Stimulated activated memory B cell treated with anti-CD40 and anti-IgM and Interleukin-4, amounts not matched to agents 10 μg/mL and 1 μg/mL and 100 μg/mL, for 72 hours (primary cell): ENCODE measurements around the gene WDFY3.

Source experiments
- ATAC-seq: fragments of 150-1000 bp; cut with Tn5 transposase; 2 replicates; pipeline ENCODE4 v1.10.0; 2021
- H3K27ac Mint-ChIP-seq: one replicate; pipeline ENCODE4 v1.8.0; 2022; ENCODE audit warnings: mild to moderate bottlenecking, mixed read lengths
- H3K27me3 Mint-ChIP-seq: one replicate; pipeline ENCODE4 v1.8.0; 2022; ENCODE audit warnings: mixed read lengths
- H3K36me3 Mint-ChIP-seq: one replicate; pipeline ENCODE4 v1.8.0; 2022; ENCODE audit warnings: mixed read lengths
- H3K4me1 Mint-ChIP-seq: one replicate; pipeline ENCODE4 v1.8.0; 2022; ENCODE audit warnings: mixed read lengths
- H3K4me3 Mint-ChIP-seq: one replicate; pipeline ENCODE4 v1.8.0; 2022; ENCODE audit warnings: mild to moderate bottlenecking, moderate library complexity, mixed read lengths
- H3K9me3 Mint-ChIP-seq: one replicate; pipeline ENCODE4 v1.8.0; 2022; ENCODE audit warnings: mixed read lengths

Gene WDFY3

DNA sequence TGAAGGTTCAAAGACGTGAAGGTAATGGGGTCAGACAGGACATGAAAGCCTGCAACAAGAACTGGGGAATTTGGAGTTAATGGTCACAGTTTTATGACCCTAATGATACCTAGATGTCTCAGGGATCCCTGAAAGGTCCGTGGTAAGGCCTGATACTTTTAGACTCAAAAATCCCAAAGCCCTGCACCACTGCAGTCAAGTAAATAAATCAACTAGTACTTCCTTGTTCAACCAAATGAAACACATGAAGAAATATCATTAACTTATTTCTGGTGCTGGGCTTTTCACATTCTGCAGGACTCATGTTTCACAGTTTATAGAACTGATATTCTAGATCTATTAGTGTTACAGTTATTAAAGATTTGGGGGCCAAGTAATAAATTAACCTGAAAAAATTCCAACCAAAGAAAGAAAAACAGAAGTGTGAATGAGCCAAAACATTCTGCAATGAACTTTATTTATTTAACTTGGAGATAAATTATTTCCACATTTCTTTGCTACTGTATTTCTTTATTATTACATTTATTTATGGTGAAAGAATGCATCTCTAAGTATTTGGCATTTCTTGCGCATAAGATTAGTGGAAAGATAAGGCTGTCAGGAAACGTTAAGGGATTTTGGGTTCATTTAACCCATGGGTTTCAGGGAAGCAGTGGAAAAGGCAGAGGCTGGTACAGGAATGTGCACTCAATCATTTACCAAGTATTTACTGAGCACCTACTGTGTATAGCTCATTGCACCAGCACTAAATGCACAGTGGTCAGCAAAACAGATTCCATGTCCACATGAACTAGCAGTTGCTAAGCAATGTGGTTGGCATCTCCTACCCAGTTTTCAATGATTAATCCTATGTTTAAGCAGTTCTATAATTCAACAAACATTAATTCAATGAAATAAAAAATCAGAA lies 8.7 kb downstream of the WDFY3 start:
- Mint-ChIP-seq H3K4me3 (no peak overlapping the region), H3K27me3 (peaks cover 5% of the 10 kb centered on the region), H3K4me1 (no peaks in the 10 kb centered on the region), H3K27ac (no peak overlapping the region), H3K36me3 (no peaks in the 10 kb centered on the region), H3K9me3 (no peaks in the 10 kb centered on the region)
- ATAC-seq, result no peak

DNA sequence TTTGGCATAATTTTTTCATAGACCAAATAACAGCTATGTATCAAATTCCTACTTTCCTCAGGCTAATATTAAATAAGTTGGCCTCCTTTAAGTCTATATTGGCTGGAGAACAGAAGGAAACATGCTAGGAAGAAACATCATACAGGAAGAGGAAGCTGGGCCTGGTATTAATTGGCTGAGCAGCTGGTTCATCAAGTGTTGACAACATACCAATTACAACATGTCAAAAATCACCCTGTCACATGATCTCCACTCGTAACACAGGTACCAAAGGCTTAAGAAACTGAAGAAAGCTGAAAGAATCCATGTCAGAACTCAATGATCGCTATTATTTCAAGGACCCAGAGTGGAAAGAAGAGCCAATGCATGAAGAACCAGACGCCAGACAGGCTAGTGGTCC lies 10.5 kb downstream of the WDFY3 start:
- Mint-ChIP-seq H3K4me3 (no peak overlapping the region), H3K4me1 (no peaks in the 10 kb centered on the region), H3K36me3 (no peaks in the 10 kb centered on the region), H3K9me3 (no peaks in the 10 kb centered on the region), H3K27ac (no peak overlapping the region), H3K27me3 (peaks cover 9% of the 10 kb centered on the region)
- ATAC-seq, result no peak

DNA sequence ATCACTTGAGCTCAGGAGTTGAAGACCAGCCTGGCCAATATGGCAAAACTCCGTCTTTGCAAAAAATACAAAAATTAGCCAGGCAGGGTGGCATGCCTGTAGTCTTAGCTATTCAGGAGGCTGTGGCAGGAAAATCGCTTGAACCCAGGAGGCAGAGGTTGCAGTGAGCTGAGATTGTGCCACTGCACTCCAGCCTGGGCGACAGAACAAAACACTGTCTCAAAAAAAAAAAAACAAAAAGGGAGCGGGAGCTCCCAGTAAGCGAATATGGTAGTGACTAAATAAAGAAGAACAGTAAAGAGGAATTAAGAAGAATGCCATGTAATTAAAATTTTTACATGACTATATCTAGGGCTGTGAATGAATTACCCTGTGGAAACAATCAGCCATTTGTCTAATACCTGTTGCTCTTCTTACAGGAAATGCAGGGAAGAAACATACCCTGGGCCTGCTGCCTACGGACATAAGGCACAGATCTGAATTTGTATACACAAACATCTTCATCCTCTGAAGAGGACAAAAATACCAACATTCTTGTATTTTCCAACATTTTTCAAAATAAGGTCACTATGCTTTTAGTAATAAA lies 11.4 kb downstream of the WDFY3 start:
- no peak for ATAC-seq
- H3K27ac Mint-ChIP-seq, result no peak overlapping the region

DNA sequence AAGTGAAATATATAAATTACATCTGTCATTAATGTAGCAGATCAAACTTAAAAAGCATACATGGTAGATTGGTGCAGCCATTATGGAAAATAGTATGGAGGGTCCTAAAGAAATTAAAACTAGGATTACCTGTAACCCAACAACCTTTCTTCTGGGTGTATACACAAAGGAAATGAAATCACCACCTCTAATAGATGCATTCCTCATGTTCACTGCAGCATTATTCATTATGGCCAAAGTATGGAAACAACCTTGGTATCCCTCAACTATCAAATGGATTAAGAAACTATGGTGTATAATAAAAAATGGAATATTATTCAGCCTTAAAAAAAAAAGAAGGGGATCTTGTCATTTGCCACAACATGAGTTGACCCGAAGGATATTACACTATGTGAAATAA lies 13.7 kb downstream of the WDFY3 start:
- ATAC-seq, result no peak
- Mint-ChIP-seq H3K27me3 (peaks cover 9% of the 10 kb centered on the region), H3K27ac (no peak overlapping the region), H3K4me1 (no peaks in the 10 kb centered on the region), H3K36me3 (no peaks in the 10 kb centered on the region), H3K4me3 (no peak overlapping the region), H3K9me3 (no peaks in the 10 kb centered on the region)

More for the DNA sequence above, 11.4 kb downstream of the WDFY3 start:
- no peak overlapping the region for H3K4me3 Mint-ChIP-seq
- H3K27me3 Mint-ChIP-seq, result peaks cover 9% of the 10 kb centered on the region
- H3K9me3 Mint-ChIP-seq, result no peaks in the 10 kb centered on the region
- H3K4me1 Mint-ChIP-seq, result no peaks in the 10 kb centered on the region
- no peaks in the 10 kb centered on the region for H3K36me3 Mint-ChIP-seq

DNA sequence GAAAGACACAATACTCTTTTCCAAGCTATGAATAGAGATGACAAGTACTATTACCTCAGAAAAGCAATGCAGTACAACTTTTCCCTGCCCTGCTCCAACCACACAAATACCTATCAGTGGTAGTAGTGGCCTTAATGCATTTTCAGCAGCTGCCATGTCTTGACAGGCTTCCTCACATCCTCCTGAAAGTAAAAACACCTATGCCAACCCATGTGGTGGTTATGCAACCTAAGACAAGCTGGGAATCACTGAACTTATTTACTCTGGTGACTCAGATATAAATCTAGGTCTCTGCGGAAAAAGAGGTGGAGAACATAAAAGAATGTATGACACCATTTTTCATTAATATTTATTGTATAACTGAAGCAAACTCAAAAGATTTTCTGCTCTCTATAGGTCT lies 14.5 kb downstream of the WDFY3 start:
- H3K27me3 Mint-ChIP-seq, result peaks cover 9% of the 10 kb centered on the region

DNA sequence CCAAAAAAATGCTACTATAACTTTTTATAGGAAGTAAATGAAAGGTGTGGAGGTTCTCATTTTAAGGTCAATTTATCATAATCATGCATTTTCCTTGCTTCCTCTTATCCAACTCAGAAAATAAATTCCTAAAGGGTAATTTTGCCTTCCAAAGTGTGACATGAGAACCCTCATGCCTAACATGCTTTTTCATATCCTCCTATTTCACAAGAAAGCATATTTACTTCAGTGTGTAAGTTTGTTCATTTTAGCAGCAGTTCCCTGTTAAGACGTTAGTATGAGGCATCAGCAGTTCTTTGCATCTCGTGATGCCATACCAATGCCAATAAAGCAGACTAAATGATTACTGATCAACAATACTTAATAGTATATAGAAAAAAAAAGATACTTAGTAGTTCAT lies 18.4 kb downstream of the WDFY3 start:
- Mint-ChIP-seq H3K4me1 (no peaks in the 10 kb centered on the region), H3K27me3 (peaks cover 8% of the 10 kb centered on the region), H3K27ac (no peak overlapping the region), H3K9me3 (peaks cover under 1% of the 10 kb centered on the region), H3K4me3 (no peak overlapping the region), H3K36me3 (no peaks in the 10 kb centered on the region)
- no peak for ATAC-seq

More for the DNA sequence above, 14.5 kb downstream of the WDFY3 start:
- H3K4me1 Mint-ChIP-seq, result no peaks in the 10 kb centered on the region
- H3K27ac Mint-ChIP-seq, result no peak overlapping the region
- no peaks in the 10 kb centered on the region for H3K9me3 Mint-ChIP-seq
- H3K4me3 Mint-ChIP-seq, result no peak overlapping the region
- no peaks in the 10 kb centered on the region for H3K36me3 Mint-ChIP-seq
- ATAC-seq, result no peak

DNA sequence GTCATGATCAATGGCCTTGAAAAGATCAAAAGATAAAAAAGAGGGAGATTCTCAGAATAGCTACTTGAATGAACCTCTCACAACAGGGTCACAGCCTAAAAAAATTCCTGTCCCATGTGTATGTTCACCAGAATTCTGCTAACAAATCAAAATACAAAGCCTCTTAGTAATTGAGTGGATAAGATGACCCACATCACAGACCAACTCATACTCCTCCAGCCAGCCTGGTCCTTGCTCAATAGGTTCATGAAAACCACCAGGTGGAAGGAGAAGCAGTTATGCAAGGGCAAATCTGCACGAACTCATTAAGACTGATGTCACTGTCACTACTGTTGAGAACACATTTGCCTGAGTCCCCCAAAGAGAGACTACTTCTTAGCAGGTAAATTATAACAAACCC lies 21.5 kb downstream of the WDFY3 start:
- H3K27ac Mint-ChIP-seq, result no peak overlapping the region
- H3K36me3 Mint-ChIP-seq, result no peaks in the 10 kb centered on the region
- H3K9me3 Mint-ChIP-seq, result peaks cover 7% of the 10 kb centered on the region
- H3K27me3 Mint-ChIP-seq, result no peaks in the 10 kb centered on the region
- no peak overlapping the region for H3K4me3 Mint-ChIP-seq
- no peaks in the 10 kb centered on the region for H3K4me1 Mint-ChIP-seq
- ATAC-seq, result no peak

DNA sequence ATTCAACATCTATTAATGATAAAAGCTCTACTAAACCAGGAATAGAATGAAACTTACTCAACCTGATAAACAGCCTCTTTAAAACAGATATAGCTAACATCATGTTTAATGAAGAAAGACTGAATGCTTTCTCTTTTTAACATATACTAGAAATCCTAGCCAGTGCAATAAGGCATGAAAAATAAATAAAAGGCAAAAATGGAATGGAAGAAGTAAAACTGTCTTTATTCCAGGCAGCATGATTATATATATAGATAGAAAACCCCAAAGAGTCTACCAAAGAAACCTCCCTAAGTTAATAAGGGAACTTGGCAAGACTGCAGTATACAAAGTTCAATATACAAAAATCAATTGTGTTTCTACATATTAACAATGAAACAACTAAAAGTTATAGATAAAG lies 25.5 kb downstream of the WDFY3 start:
- Mint-ChIP-seq H3K4me1 (no peaks in the 10 kb centered on the region), H3K4me3 (no peak overlapping the region), H3K36me3 (no peaks in the 10 kb centered on the region), H3K9me3 (peaks cover 10% of the 10 kb centered on the region), H3K27ac (no peak overlapping the region), H3K27me3 (peaks cover 16% of the 10 kb centered on the region)
- no peak for ATAC-seq

DNA sequence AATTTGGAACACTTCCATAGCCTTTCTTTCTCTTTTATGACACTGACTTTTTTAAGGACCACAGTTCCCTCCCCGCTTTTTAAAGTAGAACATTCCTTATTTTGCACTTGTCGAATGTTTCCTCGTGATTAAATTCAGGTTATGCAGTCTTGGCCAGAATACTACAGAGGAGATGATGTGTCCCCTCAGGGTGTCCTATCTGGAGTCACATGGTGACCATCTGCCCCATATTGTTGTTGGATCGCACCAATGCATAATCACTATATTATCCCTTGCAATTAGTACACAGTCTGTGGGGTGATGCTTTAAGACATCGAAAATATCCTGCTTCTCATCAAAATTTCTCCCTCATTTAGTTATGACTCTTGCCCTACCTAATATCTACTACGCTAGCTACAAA lies 27.4 kb downstream of the WDFY3 start:
- no peak overlapping the region for H3K27ac Mint-ChIP-seq
- no peaks in the 10 kb centered on the region for H3K4me1 Mint-ChIP-seq
- peaks cover 10% of the 10 kb centered on the region for H3K9me3 Mint-ChIP-seq
- no peak overlapping the region for H3K4me3 Mint-ChIP-seq
- no peak for ATAC-seq
- peaks cover 25% of the 10 kb centered on the region for H3K27me3 Mint-ChIP-seq
- H3K36me3 Mint-ChIP-seq, result no peaks in the 10 kb centered on the region

DNA sequence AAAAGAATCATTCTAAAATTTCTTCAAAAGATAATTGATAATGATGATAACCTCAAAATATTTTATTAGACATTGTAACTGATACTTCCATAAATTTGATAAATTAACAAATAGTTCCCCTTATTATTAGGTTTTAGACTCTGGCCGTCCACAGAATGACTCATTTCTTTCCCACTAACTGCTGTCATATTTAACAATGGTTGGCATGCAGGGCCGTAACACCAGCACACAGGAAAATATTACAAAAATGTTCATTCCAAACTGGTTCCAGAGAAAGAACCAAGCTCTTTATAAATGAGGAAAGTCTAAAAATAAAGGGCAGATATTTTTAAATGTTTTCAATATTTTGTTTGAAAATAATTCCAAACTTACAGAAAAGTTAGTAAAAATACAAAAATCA lies 28.2 kb downstream of the WDFY3 start:
- H3K27ac Mint-ChIP-seq, result no peak overlapping the region
- H3K36me3 Mint-ChIP-seq, result no peaks in the 10 kb centered on the region
- H3K9me3 Mint-ChIP-seq, result peaks cover 10% of the 10 kb centered on the region
- ATAC-seq, result no peak
- no peak overlapping the region for H3K4me3 Mint-ChIP-seq
- H3K27me3 Mint-ChIP-seq, result peaks cover 25% of the 10 kb centered on the region
- H3K4me1 Mint-ChIP-seq, result no peaks in the 10 kb centered on the region

DNA sequence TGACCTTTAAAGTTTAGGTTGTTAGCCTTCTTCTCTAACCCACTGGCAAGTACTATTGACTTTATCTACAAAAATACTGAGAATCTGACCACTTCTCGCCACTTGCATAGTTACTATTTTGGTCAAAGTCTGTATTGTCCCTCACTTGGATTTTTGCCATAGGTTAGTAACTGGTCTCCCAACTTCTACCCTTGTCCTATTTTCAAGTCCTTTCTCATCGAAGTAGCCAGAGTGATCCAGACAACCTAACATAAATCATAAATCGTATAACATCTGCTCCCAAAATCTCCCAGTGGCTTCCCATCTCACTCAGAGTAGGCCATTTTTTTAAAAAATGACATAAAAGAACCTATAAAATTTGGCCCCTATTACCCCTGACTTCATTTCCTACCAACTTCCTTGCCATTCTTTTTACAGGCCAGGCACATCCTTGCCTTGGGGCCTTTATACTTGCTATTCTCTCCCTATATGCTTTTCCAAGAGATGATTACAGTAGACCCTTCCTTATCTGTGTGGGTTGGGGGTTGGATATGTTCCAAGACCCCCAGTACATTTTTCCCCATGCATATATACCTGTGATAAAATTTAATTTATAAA lies 29.0 kb downstream of the WDFY3 start:
- Mint-ChIP-seq H3K4me3 (no peak overlapping the region), H3K27ac (no peak overlapping the region), H3K27me3 (peaks cover 25% of the 10 kb centered on the region), H3K4me1 (no peaks in the 10 kb centered on the region), H3K36me3 (no peaks in the 10 kb centered on the region), H3K9me3 (peaks cover 6% of the 10 kb centered on the region)
- no peak for ATAC-seq

DNA sequence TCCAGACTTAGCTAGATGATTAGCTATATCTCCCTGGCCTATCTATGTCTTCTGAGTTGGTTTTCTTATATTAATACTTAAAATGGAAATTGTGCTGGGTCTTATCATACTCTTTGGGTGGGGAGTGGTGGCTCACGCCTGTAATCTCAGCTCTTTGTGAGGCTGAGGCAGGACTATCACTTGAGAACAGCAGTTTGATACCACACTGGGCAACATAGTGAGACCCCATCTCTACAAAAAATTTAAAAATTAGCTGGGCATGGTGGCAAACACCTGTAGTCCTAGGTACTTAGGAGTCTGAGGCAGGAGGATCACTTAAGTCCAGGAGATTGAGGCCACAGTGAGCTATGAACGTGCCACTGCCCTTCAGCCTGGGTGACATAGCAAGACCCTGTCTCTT lies 30.4 kb downstream of the WDFY3 start:
- H3K27ac Mint-ChIP-seq, result no peak overlapping the region
- peaks cover 25% of the 10 kb centered on the region for H3K27me3 Mint-ChIP-seq
- H3K4me3 Mint-ChIP-seq, result no peak overlapping the region
- H3K36me3 Mint-ChIP-seq, result no peaks in the 10 kb centered on the region
- ATAC-seq, result no peak
- H3K9me3 Mint-ChIP-seq, result peaks cover 6% of the 10 kb centered on the region
- H3K4me1 Mint-ChIP-seq, result no peaks in the 10 kb centered on the region

DNA sequence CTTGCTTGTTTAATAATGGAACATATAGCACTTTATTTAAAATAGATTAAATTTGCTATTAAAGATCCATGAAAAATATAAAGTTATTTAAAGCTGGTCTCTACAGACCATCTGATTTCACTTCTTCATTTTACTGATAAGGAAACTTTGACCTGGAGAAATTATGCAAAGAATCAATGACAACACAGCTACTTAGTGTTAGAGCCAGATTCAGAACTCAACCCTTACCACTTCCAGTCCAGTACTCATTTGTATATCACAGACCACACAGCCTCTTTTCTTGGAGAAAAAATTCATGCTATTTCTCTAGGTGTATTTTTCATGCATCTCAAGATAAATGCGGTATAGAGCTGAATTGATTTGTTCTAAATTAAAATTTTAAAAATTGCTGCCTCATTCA lies 34.0 kb downstream of the WDFY3 start:
- H3K36me3 Mint-ChIP-seq, result no peaks in the 10 kb centered on the region
- peaks cover 2% of the 10 kb centered on the region for H3K9me3 Mint-ChIP-seq
- H3K4me1 Mint-ChIP-seq, result no peaks in the 10 kb centered on the region
- H3K27ac Mint-ChIP-seq, result no peak overlapping the region
- no peak overlapping the region for H3K4me3 Mint-ChIP-seq
- peaks cover 20% of the 10 kb centered on the region for H3K27me3 Mint-ChIP-seq
- ATAC-seq, result no peak

DNA sequence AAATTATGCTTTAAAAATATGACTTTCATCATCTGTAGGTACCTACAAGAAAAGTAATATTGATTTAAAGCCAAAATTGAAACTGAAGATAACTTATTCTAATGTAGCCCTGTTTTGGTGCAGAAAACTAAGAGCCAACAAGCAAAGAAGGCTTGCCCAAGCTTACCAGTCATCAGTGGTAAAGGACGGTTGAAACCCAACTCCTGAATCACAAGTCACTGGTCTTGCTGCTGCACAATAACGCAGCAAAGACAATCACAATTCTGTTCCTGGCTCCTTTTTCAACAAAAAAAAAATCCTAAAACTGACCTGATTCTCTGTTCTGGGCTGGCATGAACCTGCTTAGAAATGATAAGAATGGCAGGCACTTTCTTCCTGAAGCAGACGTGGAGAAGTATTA lies 34.5 kb downstream of the WDFY3 start:
- H3K4me3 Mint-ChIP-seq, result no peak overlapping the region
- no peaks in the 10 kb centered on the region for H3K36me3 Mint-ChIP-seq
- ATAC-seq, result no peak
- peaks cover 15% of the 10 kb centered on the region for H3K27me3 Mint-ChIP-seq
- H3K9me3 Mint-ChIP-seq, result peaks cover 2% of the 10 kb centered on the region
- no peak overlapping the region for H3K27ac Mint-ChIP-seq
- H3K4me1 Mint-ChIP-seq, result no peaks in the 10 kb centered on the region

DNA sequence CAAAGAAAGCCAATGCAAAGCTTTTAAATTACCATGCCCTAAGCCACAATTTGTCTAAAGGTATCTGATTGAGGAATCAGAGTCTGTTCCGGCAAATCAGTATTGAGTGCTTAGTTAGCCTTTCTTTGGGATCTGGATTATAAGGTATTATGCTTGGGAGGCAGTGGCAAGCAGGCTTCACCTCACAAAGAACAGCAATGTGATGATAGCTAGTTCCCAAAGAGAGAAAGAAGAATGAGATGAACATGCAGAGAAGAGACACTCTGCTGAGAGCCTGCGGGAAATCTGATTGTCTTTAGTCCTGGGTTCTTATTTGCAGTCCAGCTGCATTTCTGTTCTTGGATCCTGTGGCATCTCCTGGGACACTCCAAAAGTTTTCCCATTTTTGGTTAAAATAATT lies 35.2 kb downstream of the WDFY3 start:
- H3K36me3 Mint-ChIP-seq, result no peaks in the 10 kb centered on the region
- H3K9me3 Mint-ChIP-seq, result peaks cover 2% of the 10 kb centered on the region
- no peak for ATAC-seq
- H3K27me3 Mint-ChIP-seq, result peaks cover 9% of the 10 kb centered on the region
- no peaks in the 10 kb centered on the region for H3K4me1 Mint-ChIP-seq
- H3K27ac Mint-ChIP-seq, result no peak overlapping the region
- no peak overlapping the region for H3K4me3 Mint-ChIP-seq

DNA sequence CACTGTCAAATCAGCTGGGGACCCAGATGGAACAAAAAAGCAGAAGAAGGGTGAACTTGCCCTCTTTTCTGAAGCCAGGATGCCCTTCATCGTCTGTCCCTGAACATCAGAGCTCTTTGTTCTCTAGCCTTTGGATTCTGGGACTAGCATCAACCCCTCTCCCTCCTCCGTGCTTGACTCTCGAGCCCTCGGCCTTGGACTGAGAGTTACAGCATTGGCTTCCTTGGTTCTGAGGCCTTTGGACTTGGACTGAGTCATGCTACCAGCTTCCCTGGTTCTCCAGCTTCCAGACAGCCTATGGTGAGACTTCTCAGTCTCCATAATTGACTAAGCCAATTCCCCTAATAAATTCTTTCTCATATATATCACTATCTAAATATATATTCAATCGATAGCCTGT lies 38.4 kb downstream of the WDFY3 start:
- no peak overlapping the region for H3K27ac Mint-ChIP-seq
- no peaks in the 10 kb centered on the region for H3K36me3 Mint-ChIP-seq
- ATAC-seq, result no peak
- H3K9me3 Mint-ChIP-seq, result peaks cover 2% of the 10 kb centered on the region
- peaks cover 10% of the 10 kb centered on the region for H3K27me3 Mint-ChIP-seq
- H3K4me1 Mint-ChIP-seq, result no peaks in the 10 kb centered on the region
- H3K4me3 Mint-ChIP-seq, result no peak overlapping the region
